ENCODE results near the gene DNHD1.

DNHD1 gene, protein sequence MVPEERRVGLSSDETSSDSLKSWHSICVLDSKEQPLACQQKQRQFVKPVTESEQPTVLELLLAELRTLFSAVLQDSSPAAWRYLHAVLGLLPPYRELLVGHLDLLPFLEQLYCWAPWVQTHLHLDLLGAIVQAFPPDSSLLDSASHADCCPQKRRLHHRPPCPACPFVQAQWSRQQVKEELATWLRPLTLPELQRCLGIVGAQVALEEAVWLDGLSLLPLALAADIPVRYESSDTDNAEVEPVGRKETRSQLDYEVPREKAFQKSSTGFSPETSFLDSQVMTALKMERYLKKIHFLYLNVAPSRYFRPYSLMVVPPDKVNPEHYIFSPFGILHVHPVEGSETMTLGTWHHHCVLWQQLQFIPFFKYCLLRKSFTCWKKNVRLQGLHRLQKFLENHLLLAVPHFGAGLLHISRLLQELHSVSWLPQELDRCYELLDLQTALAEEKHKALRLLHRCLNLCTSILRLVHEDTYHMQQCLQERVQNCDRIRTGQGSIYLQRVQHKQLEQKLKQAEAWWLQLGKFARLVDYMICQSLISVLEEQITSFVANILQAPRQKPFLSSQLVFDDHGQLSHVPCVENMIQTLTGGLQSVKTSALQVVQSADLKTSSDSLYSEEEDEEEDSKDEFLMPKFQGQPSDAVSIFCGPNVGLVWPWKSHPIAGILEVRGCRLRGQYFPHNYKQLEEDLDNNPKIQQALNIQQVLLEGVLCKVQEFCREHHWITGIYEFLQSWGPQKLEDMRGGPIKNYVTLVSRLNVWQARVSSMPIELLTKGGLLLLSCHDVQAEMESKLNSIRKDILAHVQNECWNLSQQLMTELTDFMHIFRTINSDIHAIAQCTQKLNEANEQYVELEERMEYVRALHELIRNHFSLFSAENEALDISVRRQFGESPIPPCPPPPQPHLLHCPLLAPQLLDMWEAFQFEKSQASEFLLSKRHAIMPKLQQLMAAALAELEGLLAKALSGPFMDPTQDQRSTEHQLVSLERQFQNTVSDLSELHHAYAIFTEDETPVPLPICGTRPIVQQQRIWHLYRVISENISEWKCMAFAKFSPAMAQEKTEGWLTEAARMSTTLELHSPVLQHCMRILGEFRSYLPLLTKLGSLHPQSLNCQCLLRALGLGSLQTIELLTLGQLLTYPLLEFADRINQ (N-terminal part only)

DNA sequence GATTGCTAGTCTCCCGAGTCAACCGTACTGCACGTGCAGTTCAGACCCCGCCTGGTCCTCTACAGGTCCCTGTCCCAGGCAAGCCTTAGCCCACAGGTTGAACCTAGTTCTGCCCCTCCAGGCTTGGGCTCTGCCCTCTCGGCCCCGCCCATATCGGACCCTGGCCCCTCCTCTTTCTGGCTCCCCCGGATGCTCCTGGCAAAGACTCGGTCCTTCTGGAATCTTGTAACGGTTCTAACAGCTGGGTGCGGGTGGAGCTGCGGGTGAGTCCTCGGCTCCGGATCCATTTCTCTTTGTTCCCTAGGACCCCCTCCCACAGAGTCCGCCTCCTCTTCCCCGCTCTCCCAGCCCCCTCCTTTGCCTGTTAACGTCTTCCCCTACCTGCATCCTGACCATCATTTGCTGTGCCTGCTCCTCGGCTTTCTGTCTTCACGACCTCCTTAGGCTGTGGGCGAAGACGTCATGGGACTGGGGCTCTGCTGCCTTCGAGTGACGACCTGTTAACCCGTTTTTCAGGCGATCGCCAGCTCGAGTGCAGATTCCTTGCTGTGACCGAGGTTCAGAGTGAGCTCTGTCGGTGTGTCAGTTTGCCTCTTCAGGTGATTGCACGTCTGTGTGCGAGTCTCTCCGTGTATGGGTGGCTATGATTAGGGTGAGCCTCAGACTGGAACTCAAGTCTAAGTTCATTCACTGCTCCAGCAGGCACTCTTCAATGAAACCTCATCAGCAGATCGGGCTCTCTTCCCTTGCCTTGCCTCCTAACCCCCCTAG, at the start of gene DNHD1:
Gene DNHD1, plus strand, starts transcription at position 212 of the 771 bp plus-strand sequence. CDS start 936 bp downstream, outside the sequence.
- ChIA-PET CTCF (no interaction called here), POLR2A (interaction anchor here (1.0 kb wide), 1 partner anchor 16 kb away, joined by 3 read pairs; the partner anchor contains the start of genes ARFIP2 and TIMM10B)
- DNase-seq (ENCODE audit: extremely low spot score): no peak
- TF ChIP-seq FOXA1 (IDR thresholded peaks at IDR 0.05): no peak
- TF ChIP-seq, protein P1, sequence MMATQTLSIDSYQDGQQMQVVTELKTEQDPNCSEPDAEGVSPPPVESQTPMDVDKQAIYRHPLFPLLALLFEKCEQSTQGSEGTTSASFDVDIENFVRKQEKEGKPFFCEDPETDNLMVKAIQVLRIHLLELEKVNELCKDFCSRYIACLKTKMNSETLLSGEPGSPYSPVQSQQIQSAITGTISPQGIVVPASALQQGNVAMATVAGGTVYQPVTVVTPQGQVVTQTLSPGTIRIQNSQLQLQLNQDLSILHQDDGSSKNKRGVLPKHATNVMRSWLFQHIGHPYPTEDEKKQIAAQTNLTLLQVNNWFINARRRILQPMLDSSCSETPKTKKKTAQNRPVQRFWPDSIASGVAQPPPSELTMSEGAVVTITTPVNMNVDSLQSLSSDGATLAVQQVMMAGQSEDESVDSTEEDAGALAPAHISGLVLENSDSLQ (IDR thresholded peaks at IDR 0.05): no peak
- no peak for TF ChIP-seq LEF1 (IDR thresholded peaks at IDR 0.05; ENCODE audit: borderline replicate concordance)
- TF ChIP-seq ARNT (IDR thresholded peaks at IDR 0.05): no peak
- no peak for TF ChIP-seq ELF4 (IDR thresholded peaks at IDR 0.05)
- TF ChIP-seq L3MBTL2 (conservative IDR thresholded peaks at IDR 0.05): no peak
- no peak for TF ChIP-seq SP1 (IDR thresholded peaks at IDR 0.05)
- no peak for TF ChIP-seq NFRKB (IDR thresholded peaks at IDR 0.05)
- no peak for TF ChIP-seq FOXM1 (IDR thresholded peaks at IDR 0.05; ENCODE audit: borderline replicate concordance)
- TF ChIP-seq CTBP1 (IDR thresholded peaks at IDR 0.05; ENCODE audit: borderline replicate concordance): no peak
- no peak for TF ChIP-seq SUZ12 (IDR thresholded peaks at IDR 0.05)
- TF ChIP-seq TARDBP (IDR thresholded peaks at IDR 0.05): no peak
- no peak for TF ChIP-seq HDGF (IDR thresholded peaks at IDR 0.05; ENCODE audit: borderline replicate concordance)
- TF ChIP-seq BHLHE40 (IDR thresholded peaks at IDR 0.05; ENCODE audit: borderline replicate concordance): no peak
- no peak for TF ChIP-seq ZNF384 (IDR thresholded peaks at IDR 0.05)
- no peak for TF ChIP-seq FOXK2 (IDR thresholded peaks at IDR 0.05)

DNA sequence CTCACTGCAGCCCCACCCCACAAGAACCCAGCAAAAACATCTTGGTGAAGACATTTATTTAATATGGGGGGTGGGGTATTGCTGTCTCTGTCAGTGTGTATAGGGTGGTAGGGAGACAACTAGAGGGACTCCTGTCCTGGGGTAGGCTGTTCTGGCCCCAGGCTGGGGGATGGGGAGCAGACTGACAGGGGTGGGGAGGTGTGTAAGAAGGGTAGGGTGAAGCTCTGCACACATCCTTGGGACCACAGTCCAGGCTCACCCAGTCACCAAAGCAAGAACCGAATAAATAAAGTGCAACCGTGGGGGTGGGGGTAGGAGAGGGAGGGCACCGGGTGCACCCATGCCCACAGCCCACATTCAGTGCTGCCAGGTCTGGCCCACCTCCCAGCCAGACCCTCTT, 48.5 kb upstream of the DNHD1 start:
- ChIA-PET CTCF (interaction anchor here (0.6 to 1.3 kb wide), 4 partner anchors 9 to 258 kb away, joined by 3 to 7 read pairs (median 5); no protein-coding TSS in a partner anchor), POLR2A (interaction anchor here (0.8 to 1.1 kb wide), 2 partner anchors 20 to 29 kb away, joined by 3 read pairs; partner anchors contain the start of gene APBB1)
- TF ChIP-seq FOXM1 (IDR thresholded peaks at IDR 0.05; ENCODE audit: borderline replicate concordance): no peak
- TF ChIP-seq ELF4 (IDR thresholded peaks at IDR 0.05): no peak
- TF ChIP-seq L3MBTL2 (conservative IDR thresholded peaks at IDR 0.05): no peak
- no peak for TF ChIP-seq TARDBP (IDR thresholded peaks at IDR 0.05)
- TF ChIP-seq LEF1 (IDR thresholded peaks at IDR 0.05; ENCODE audit: borderline replicate concordance): no peak
- no peak for TF ChIP-seq FOXK2 (IDR thresholded peaks at IDR 0.05)
- TF ChIP-seq SUZ12 (IDR thresholded peaks at IDR 0.05): no peak
- no peak for TF ChIP-seq ZNF384 (IDR thresholded peaks at IDR 0.05)
- no peak for TF ChIP-seq NFRKB (IDR thresholded peaks at IDR 0.05)
- TF ChIP-seq, protein P1 (IDR thresholded peaks at IDR 0.05): no peak
- no peak for TF ChIP-seq CTBP1 (IDR thresholded peaks at IDR 0.05; ENCODE audit: borderline replicate concordance)
- DNase-seq (ENCODE audit: extremely low spot score): no peak

DNA sequence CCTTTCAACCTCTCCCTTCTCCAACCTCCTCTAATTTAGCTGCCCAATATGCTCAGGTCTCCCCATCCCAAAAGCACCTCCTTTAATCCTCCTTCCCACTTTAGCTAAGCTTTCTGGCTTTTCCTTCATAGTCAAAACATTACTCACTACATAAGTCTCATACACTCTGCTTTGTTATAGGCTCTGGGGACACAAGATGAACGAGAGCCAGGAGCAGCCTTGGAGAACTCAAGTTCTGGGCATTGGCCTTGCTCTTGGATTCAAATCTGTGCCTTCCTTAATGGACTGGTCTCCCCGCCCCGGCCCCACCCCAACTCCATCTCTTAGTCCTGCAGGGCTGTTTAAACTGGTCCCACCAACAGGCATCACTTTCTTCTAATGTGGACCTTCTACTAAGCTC, 44.9 kb upstream of the DNHD1 start:
- DNase-seq (ENCODE audit: extremely low spot score): no peak
- POLR2A ChIA-PET: no interaction called here
- no peak for TF ChIP-seq ZNF384 (IDR thresholded peaks at IDR 0.05)
- TF ChIP-seq FOXK2 (IDR thresholded peaks at IDR 0.05): no peak
- no peak for TF ChIP-seq L3MBTL2 (conservative IDR thresholded peaks at IDR 0.05)
- no peak for TF ChIP-seq BHLHE40 (IDR thresholded peaks at IDR 0.05; ENCODE audit: borderline replicate concordance)
- TF ChIP-seq ARNT (IDR thresholded peaks at IDR 0.05): no peak
- CTCF ChIA-PET: interaction anchor here (0.7 to 2.5 kb wide), 2 partner anchors 8 to 13 kb away, joined by 4 to 10 read pairs; no protein-coding TSS in a partner anchor

DNA sequence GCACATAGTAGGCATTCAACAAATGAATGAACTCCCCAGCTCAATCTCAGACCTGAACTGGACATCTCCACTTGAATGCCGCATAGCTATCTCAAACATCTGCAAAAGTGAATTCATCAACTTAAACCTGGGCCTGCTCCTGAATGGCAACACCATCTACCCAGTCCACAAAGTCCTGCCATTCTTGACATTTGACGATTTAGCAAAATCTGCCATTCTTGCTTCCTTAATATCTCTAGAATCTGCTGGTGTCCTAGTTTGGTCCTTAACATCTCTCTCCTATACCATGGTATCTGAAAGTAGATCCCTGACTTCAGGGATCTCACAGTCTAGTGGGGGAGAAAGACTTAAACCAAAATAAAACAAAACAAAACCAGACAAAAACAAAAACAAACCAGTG, 43.9 kb upstream of the DNHD1 start:
- ChIA-PET POLR2A (no interaction called here), CTCF (interaction anchor here (2.5 kb wide), 1 partner anchor 9 kb away, joined by 10 read pairs; no protein-coding TSS in a partner anchor)
- TF ChIP-seq TARDBP (IDR thresholded peaks at IDR 0.05): no peak
- no peak for TF ChIP-seq HDGF (IDR thresholded peaks at IDR 0.05; ENCODE audit: borderline replicate concordance)
- TF ChIP-seq CTBP1 (IDR thresholded peaks at IDR 0.05; ENCODE audit: borderline replicate concordance): no peak
- no peak for TF ChIP-seq ELF4 (IDR thresholded peaks at IDR 0.05)
- DNase-seq (ENCODE audit: extremely low spot score): no peak

DNA sequence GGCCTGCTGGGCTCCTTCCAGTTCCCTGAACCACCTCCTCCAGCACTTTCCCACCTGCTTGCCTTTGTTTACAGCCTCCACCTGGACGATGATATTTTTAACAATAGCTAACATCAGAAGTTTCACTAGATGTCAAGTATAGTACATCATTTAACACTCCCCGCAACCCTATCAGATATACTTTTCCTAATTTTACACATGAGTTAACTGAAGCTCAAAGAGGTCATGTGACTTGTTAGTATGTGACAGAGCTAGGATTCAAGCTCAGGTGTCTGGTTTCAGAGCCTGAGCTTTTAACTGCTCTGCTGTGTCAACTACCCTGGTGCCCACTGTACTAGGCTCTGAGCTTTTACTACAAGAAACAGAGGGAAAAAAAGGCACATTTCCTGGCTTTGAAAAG, 42.0 kb upstream of the DNHD1 start:
- TF ChIP-seq SUZ12 (IDR thresholded peaks at IDR 0.05): no peak
- TF ChIP-seq ZNF384 (IDR thresholded peaks at IDR 0.05): no peak
- TF ChIP-seq TARDBP (IDR thresholded peaks at IDR 0.05): no peak
- TF ChIP-seq FOXA1 (IDR thresholded peaks at IDR 0.05): no peak
- no peak for TF ChIP-seq ELF4 (IDR thresholded peaks at IDR 0.05)
- TF ChIP-seq LEF1 (IDR thresholded peaks at IDR 0.05; ENCODE audit: borderline replicate concordance): no peak
- no peak for TF ChIP-seq FOXM1 (IDR thresholded peaks at IDR 0.05; ENCODE audit: borderline replicate concordance)
- TF ChIP-seq L3MBTL2 (conservative IDR thresholded peaks at IDR 0.05): no peak
- no peak for TF ChIP-seq ARNT (IDR thresholded peaks at IDR 0.05)
- TF ChIP-seq BHLHE40 (IDR thresholded peaks at IDR 0.05; ENCODE audit: borderline replicate concordance): no peak
- no peak for TF ChIP-seq NFRKB (IDR thresholded peaks at IDR 0.05)
- no peak for TF ChIP-seq CTBP1 (IDR thresholded peaks at IDR 0.05; ENCODE audit: borderline replicate concordance)
- no peak for TF ChIP-seq FOXK2 (IDR thresholded peaks at IDR 0.05)
- no peak for TF ChIP-seq SP1 (IDR thresholded peaks at IDR 0.05)
- TF ChIP-seq HDGF (IDR thresholded peaks at IDR 0.05; ENCODE audit: borderline replicate concordance): no peak
- TF ChIP-seq, protein P1 (IDR thresholded peaks at IDR 0.05): no peak
- POLR2A ChIA-PET: interaction anchor here (0.9 to 1.3 kb wide), 2 partner anchors 14 to 21 kb away, joined by 3 to 4 read pairs; no protein-coding TSS in a partner anchor
- no peak for DNase-seq (ENCODE audit: extremely low spot score)
- CTCF ChIA-PET: interaction anchor here (0.6 to 1.1 kb wide), 2 partner anchors 12 to 16 kb away, joined by 3 to 4 read pairs; no protein-coding TSS in a partner anchor

Measured in HEK293T (cell line).